Astrocyte (in vitro differentiated cells and primary cell): ENCODE results near the gene SHISAL1. TPM values are rescaled to one million over a fixed set of nuclear protein-coding genes. Genes with fewer than 3 reads are reported as not detected.
A peak's percentile ranks its signal among the peaks of the same experiment; 100 is the strongest.

ENCODE experiments used
- DNase-seq: peaks from one replicate; pipeline ENCODE4 v3.0.0-alpha.2; 2010; ENCODE audit warnings: low read depth
- FAIRE-seq: peaks from 2 replicates; lab custom pipeline; 2011; peaks lifted over from hg19 to GRCh38; lab: Jason Lieb, UNC
- H2AFZ ChIP-seq: 2 replicates; pipeline ENCODE4 v1.6.0; 2012; ENCODE audit warnings: low read depth, low read length, inconsistent platforms
- H3K27ac ChIP-seq: 2 replicates; pipeline ENCODE4 v1.5.1; 2011; ENCODE audit warnings: low read depth, low read length, inconsistent platforms
- H3K27me3 ChIP-seq: 2 replicates; pipeline ENCODE4 v1.6.0; 2011; ENCODE audit warnings: low read length, inconsistent platforms; ENCODE audit not compliant: insufficient read depth
- H3K36me3 ChIP-seq: 2 replicates; pipeline ENCODE4 v1.5.1; 2011; ENCODE audit warnings: low read length, inconsistent platforms; ENCODE audit not compliant: insufficient read depth
- H3K4me1 ChIP-seq: 2 replicates; pipeline ENCODE4 v1.5.1; 2011; ENCODE audit warnings: low read length, inconsistent platforms; ENCODE audit not compliant: insufficient read depth
- H3K4me2 ChIP-seq: 2 replicates; pipeline ENCODE4 v1.6.0; 2012; ENCODE audit warnings: low read length, inconsistent platforms
- H3K4me3 ChIP-seq: 2 replicates; pipeline ENCODE4 v1.5.1; 2011; ENCODE audit warnings: low read depth, mild to moderate bottlenecking, low read length, inconsistent platforms; ENCODE audit not compliant: insufficient read depth
- H3K79me2 ChIP-seq: 2 replicates; pipeline ENCODE4 v1.6.0; 2012; ENCODE audit warnings: mild to moderate bottlenecking, low read length, inconsistent platforms; ENCODE audit not compliant: insufficient read depth
- H3K9ac ChIP-seq: 2 replicates; pipeline ENCODE4 v1.6.0; 2012; ENCODE audit warnings: mild to moderate bottlenecking, low read length, inconsistent platforms
- H3K9me3 ChIP-seq: 2 replicates; pipeline ENCODE4 v1.5.1; 2012; ENCODE audit warnings: low read depth, mild to moderate bottlenecking, low read length, inconsistent platforms; ENCODE audit not compliant: insufficient read depth
- H4K20me1 ChIP-seq: 2 replicates; pipeline ENCODE4 v1.6.0; 2012; ENCODE audit warnings: low read length, inconsistent platforms; ENCODE audit not compliant: insufficient read depth
- H3K27ac Mint-ChIP-seq: one replicate; pipeline ENCODE4 v1.8.0; 2021; ENCODE audit warnings: mild to moderate bottlenecking, mixed read lengths; ENCODE audit not compliant: unreplicated experiment
- H3K27me3 Mint-ChIP-seq: one replicate; pipeline ENCODE4 v1.8.0; 2021; ENCODE audit warnings: low read depth, mixed read lengths; ENCODE audit not compliant: unreplicated experiment
- H3K36me3 Mint-ChIP-seq: one replicate; pipeline ENCODE4 v1.8.0; 2021; ENCODE audit warnings: low read depth, mixed read lengths; ENCODE audit not compliant: unreplicated experiment
- H3K4me1 Mint-ChIP-seq: one replicate; pipeline ENCODE4 v1.8.0; 2021; ENCODE audit warnings: low read depth, mixed read lengths; ENCODE audit not compliant: unreplicated experiment
- H3K4me3 Mint-ChIP-seq: one replicate; pipeline ENCODE4 v1.8.0; 2021; ENCODE audit warnings: mild to moderate bottlenecking, moderate library complexity, mixed read lengths; ENCODE audit not compliant: unreplicated experiment
- H3K9me3 Mint-ChIP-seq: one replicate; pipeline ENCODE4 v1.8.0; 2021; ENCODE audit warnings: mild to moderate bottlenecking, mixed read lengths; ENCODE audit not compliant: unreplicated experiment
- CTCF ChIP-seq: IDR thresholded peaks from 2 replicates; pipeline ENCODE4 v1.5.1; 2011; ENCODE audit warnings: low read depth, mild to moderate bottlenecking, inconsistent platforms, low read length, moderate library complexity; ENCODE audit not compliant: insufficient read depth
- EZH2 ChIP-seq: IDR thresholded peaks from 2 replicates; pipeline ENCODE4 v1.6.1; 2012; ENCODE audit warnings: mild to moderate bottlenecking, low read length, inconsistent platforms; ENCODE audit not compliant: insufficient read depth
- total RNA-seq: library from RNA; stranded (reverse); gene quantifications from 2 replicates; pipeline ENCODE4 v1.2.1, GENCODE V29; 2021

SHISAL1 gene
- total RNA-seq, 1 donor from 2014 or later = 0.36 TPM

DNA sequence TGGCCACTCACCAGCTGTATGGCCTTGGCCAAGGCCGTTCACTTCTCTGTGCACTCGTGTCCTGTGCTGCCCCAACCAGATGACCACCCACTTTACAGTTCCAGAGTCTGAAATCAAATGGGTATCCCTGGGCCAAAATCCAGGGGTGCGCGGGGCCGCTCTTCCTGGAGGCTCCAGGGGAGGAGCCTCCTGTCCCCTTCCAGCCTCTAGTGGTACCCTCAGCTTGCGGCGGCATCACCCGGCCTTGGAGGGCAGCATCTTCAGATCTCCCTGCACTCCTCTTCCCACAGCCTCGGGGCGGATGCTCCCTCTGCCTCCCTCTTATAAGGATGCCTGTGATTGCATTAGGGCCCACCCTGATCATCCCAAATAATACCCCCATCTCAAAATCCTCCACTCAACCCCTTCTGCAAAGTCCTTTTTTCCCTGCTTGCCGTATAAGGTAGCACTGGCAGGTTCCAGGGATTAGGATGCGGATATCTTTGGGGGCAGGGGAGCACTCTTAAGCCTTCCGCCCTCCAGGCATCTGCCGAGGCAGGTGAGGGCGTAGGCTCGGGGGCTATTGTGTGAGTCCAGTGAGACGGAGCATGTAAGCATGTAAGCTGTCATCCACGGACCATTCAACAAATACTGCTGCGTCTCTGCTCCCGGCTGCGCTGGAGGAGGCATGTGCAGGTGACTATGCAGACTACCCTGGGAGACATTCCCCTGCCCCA lies 24.4 kb upstream of the SHISAL1 start:
- Mint-ChIP-seq H3K9me3 (no peaks in the 10 kb centered on the region), H3K27ac (no peak overlapping the region), H3K36me3 (no peaks in the 10 kb centered on the region), H3K27me3 (peaks cover 37% of the 10 kb centered on the region), H3K4me3 (no peak overlapping the region), H3K4me1 (peaks cover 3% of the 10 kb centered on the region)
- peaks cover 13% of the 10 kb centered on the region for H3K27me3 ChIP-seq
- H3K4me2 ChIP-seq = peak overlapping the region; percentile 77
- H3K4me1 ChIP-seq = peaks cover 20% of the 10 kb centered on the region
- H3K79me2 ChIP-seq = no peaks in the 10 kb centered on the region
- no peak for TF ChIP-seq CTCF
- TF ChIP-seq EZH2 = no peak
- no peaks in the 10 kb centered on the region for H3K9me3 ChIP-seq
- no peak for DNase-seq
- H3K36me3 ChIP-seq = no peaks in the 10 kb centered on the region
- H3K4me3 ChIP-seq = no peak overlapping the region
- H2AFZ ChIP-seq = peak overlapping the region; percentile 52
- FAIRE-seq = no peak
- no peak overlapping the region for H3K27ac ChIP-seq
- peaks cover 5% of the 10 kb centered on the region for H4K20me1 ChIP-seq
- H3K9ac ChIP-seq = no peak overlapping the region

GRCh38 chr22:44335903-44336803 lies 23.4 kb upstream of the SHISAL1 start:
- Mint-ChIP-seq H3K4me1 (peaks cover 3% of the 10 kb centered on the region), H3K36me3 (no peaks in the 10 kb centered on the region), H3K9me3 (no peaks in the 10 kb centered on the region), H3K27me3 (peaks cover 38% of the 10 kb centered on the region), H3K27ac (no peak overlapping the region), H3K4me3 (no peak overlapping the region)
- Histone ChIP-seq H3K27ac (no peak overlapping the region), H3K4me2 (no peak overlapping the region), H3K4me1 (peaks cover 12% of the 10 kb centered on the region), H3K79me2 (no peaks in the 10 kb centered on the region), H2AFZ (no peak overlapping the region), H3K27me3 (peaks cover 16% of the 10 kb centered on the region), H3K4me3 (no peak overlapping the region), H3K36me3 (no peaks in the 10 kb centered on the region), H3K9ac (no peak overlapping the region), H4K20me1 (peaks cover 6% of the 10 kb centered on the region), H3K9me3 (no peaks in the 10 kb centered on the region)
- peak; percentile 37 for FAIRE-seq
- no peak for DNase-seq
- TF ChIP-seq CTCF (no peak), EZH2 (no peak)
